Measurements from ENCODE around the gene WFIKKN1. TPM values are rescaled to one million over a fixed set of nuclear protein-coding genes. Genes with fewer than 3 reads are reported as not detected.
A peak's percentile ranks its signal among the peaks of the same experiment; 100 is the strongest.

Gene WFIKKN1
- total RNA-seq, 2 donors from 2014 or later = 0.80 to 1.1 TPM

DNA sequence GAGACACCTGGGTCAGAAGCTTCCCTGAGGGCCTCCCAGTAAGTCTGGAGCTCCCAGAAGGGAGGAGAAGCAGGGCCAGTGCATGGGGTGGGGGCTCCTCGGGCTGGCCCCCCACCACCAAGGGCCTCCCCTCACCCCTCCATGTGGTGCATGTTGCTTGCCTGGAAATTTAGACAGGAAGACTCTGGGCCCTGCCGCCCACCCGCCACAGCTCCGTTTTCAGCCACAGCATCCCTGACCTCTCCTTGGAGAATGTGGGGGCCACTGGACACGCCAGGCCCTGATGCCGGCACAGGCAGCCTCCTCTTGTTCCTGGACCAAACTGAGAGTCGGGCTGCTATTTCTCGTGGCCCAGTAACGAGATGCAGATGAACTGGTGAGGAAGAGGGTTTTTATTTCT is 8.1 kb downstream of the WFIKKN1 start:
- intact Hi-C loops (cut with DNase I) = no loop called here
- Histone ChIP-seq H3K4me3 (no peak overlapping the region), H3K27me3 (no peaks in the 10 kb centered on the region), H3K9ac (ENCODE audit: low read depth in 2 of 2, low read length in 2 of 2) (no peak overlapping the region), H3K36me3 (no peaks in the 10 kb centered on the region), H3K4me1 (peaks cover 17% of the 10 kb centered on the region), H3K27ac (no peak overlapping the region), H3K9me3 (no peaks in the 10 kb centered on the region)
- TF ChIP-seq CTCF (IDR thresholded peaks at IDR 0.05) = no peak
- DNase-seq = no peak

- DNase-seq = no peak
- H3K4me3 ChIP-seq = no peak overlapping the region
- no peaks in the 10 kb centered on the region for H3K9me3 ChIP-seq
- H3K9ac ChIP-seq (ENCODE audit: low read depth in 2 of 2, low read length in 2 of 2) = peak overlapping the region; percentile 84 to 97
- TF ChIP-seq CTCF (IDR thresholded peaks at IDR 0.05) = no peak
- intact Hi-C loops (cut with DNase I) = no loop called here
- peaks cover 10% of the 10 kb centered on the region for H3K4me1 ChIP-seq
- H3K36me3 ChIP-seq = no peaks in the 10 kb centered on the region
- H3K27ac ChIP-seq = no peak overlapping the region
- H3K27me3 ChIP-seq = no peaks in the 10 kb centered on the region
Measured at GRCh38 chr16:640614-641013, 9.8 kb downstream of the WFIKKN1 start.

DNA sequence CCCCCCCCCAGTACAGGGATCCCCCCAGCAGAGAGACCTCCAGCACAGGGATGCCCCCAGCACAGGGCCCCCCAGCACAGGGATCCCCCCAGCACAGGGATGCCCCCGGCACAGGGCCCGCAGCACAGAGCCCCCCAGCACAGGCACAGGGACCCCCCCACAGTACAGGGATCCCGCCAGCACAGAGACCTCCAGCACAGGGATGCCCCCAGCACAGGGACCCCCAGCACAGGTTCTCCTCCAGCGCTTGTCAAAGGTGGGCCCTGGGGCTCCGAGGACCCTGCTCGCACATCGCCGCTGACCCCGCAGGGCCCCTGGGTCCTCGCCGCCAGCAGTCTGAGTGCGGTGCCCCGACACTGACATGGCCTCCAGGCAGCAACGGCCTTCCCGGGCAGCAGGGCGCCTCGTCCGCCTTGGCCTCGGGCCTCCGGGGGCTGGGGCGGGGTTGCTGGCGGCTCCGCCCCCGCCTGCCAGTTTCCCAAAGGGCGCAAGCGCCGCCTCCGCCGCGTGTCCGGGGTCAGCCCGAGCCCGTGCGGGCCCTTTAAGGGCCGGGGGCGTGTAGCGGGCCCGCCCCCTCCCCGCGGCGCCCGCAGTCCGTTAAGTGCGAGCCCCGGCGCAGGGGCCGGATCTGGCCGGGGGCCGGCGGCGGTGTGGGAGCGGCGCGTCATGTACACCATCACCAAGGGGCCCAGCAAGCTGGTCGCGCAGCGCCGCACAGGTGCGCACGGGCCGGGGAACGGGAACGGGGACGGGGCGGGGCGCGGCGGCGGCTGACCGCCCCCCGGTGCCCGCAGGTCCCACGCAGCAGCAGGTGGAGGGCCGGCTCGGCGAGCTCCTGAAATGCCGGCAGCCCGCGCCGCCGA is 10.8 kb downstream of the WFIKKN1 start, which contains the start of gene MCRIP2:
Gene MCRIP2, plus strand, starts transcription at position 503 of the 863 bp plus-strand sequence. Its CDS starts 164 bp downstream, at position 667.
- TF ChIP-seq CTCF (IDR thresholded peaks at IDR 0.05) = no peak
- Histone ChIP-seq H3K4me3 (peak within 1 kb of the TSS; percentile 87), H3K9ac (ENCODE audit: low read depth in 2 of 2, low read length in 2 of 2) (peak within 1 kb of the TSS; percentile 95 to 97), H3K4me1 (peaks cover 15% of the 10 kb centered on the region), H3K36me3 (no peaks in the 10 kb centered on the region), H3K27ac (peak within 1 kb of the TSS; percentile 86), H3K27me3 (no peaks in the 10 kb centered on the region), H3K9me3 (no peaks in the 10 kb centered on the region)
- DNase-seq = peak; percentile 91
- intact Hi-C loops (cut with DNase I) = no loop called here

- Histone ChIP-seq H3K27me3 (no peaks in the 10 kb centered on the region), H3K9me3 (no peaks in the 10 kb centered on the region), H3K9ac (ENCODE audit: low read depth in 2 of 2, low read length in 2 of 2) (peak overlapping the region; percentile 95 to 97), H3K36me3 (no peaks in the 10 kb centered on the region), H3K27ac (peak overlapping the region; percentile 86), H3K4me1 (peaks cover 23% of the 10 kb centered on the region), H3K4me3 (peak overlapping the region; percentile 87)
- peak; percentile 81 for DNase-seq
- no peak for TF ChIP-seq CTCF (IDR thresholded peaks at IDR 0.05)
- intact Hi-C loops (cut with DNase I) = no loop called here
Measured at GRCh38 chr16:642189-643049, 11.6 kb downstream of the WFIKKN1 start.

GRCh38 chr16:643050-643368 is 12.2 kb downstream of the WFIKKN1 start:
- H3K4me1 ChIP-seq = peaks cover 29% of the 10 kb centered on the region
- H3K4me3 ChIP-seq = peak overlapping the region; percentile 87
- peak overlapping the region; percentile 95 to 97 for H3K9ac ChIP-seq (ENCODE audit: low read depth in 2 of 2, low read length in 2 of 2)
- no peaks in the 10 kb centered on the region for H3K27me3 ChIP-seq
- intact Hi-C loops (cut with DNase I) = no loop called here
- no peak for TF ChIP-seq CTCF (IDR thresholded peaks at IDR 0.05)
- H3K27ac ChIP-seq = peak overlapping the region; percentile 86
- H3K9me3 ChIP-seq = no peaks in the 10 kb centered on the region
- DNase-seq = no peak
- no peaks in the 10 kb centered on the region for H3K36me3 ChIP-seq

Data from colonic mucosa (tissue), 4 donors.